ENCODE measurements around the gene USP53.
"Not testable (repeated sequence)": the region's sequence is repeated elsewhere in the genome, so short reads cannot be mapped to it uniquely, and the experiment has no call there.

USP53 gene

GRCh38 chr4:119271361-119272085, 59.0 kb downstream of the USP53 start:
- DNase-seq (ENCODE audit: low read depth in 2 of 2) = no peak

- not testable (repeated sequence) for DNase-seq (ENCODE audit: low read depth in 2 of 2)
Observed at GRCh38 chr4:119279541-119279940, 67.0 kb downstream of the USP53 start.

DNA sequence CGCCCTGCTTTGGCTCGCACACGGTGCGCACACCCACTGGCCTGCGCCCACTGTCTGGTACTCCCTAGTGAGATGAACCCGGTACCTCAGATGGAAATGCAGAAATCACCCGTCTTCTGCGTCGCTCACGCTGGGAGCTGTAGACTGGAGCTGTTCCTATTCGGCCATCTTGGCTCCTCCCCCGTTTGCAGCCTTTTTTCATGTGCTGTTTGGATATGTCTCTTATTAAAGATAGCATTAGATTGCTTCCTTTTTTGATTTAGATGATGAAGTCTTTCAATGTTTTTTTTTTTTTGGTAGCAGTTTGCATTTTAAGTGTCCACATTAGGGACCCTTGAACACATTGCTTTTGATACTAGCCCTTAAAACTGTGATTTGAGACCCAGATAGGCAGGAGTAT, 67.4 kb downstream of the USP53 start:
- not testable (repeated sequence) for DNase-seq (ENCODE audit: low read depth in 2 of 2)

DNA sequence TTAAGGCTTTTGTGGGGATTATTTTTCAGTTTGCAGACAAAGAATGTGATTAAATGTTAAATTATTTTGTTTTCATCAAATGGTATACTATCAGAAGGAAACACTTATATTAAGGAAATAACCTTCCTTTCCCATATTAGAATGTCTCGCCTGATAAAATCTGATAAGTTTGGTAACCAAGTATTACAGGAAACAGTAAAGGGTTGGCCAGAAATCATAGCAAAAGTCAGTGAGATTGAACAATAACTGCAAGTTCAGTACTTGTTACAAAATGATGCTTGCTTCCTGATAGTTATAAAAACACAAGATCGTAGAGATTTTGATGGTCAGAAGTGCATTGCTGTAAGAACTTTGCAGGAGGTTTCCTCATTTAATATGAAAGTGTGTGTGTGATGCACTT, 68.9 kb downstream of the USP53 start:
- no peak for DNase-seq (ENCODE audit: low read depth in 2 of 2)

DNA sequence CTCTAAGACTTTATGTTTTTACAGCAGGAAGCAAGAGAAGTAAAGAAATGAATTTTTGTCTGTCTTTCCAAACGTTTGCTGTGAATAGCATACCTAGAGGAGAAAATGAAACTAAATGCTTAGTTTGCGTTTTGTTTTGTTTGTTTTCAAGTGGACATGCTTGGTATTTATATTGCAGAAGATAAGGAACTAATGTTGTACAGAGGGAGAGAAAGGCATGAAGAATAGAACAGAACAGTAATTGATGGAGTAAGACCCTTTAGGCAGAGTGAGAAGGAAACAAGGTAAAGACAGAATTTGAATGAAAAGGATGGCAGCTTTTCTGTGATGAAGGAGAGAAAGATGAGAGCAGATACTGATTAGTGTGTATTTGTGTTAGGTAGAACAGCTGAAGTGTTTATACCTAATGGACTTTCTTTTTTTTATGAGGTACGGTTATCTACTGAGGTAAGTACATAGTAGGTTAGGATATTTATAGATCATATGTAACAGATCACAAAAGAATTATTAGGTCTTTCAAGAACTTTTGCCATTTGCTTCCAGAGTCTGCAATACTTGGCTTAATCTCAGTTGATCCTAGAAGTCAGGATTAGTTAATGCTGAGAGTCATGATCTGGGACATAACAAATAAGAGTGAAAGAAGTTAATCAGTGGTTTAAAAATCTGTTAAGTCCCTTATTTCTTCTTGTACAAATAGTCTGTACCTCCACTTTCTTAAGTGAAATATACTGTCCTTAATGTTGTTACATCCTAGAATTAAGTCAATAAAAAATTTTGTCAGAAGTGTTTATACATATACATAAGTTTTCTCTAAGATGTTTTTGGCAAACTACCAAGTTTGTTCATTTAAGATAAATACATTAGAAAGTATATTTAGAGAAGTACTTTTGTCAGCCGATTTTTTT, 72.6 kb downstream of the USP53 start:
- DNase-seq (ENCODE audit: low read depth in 2 of 2) = no peak

GRCh38 chr4:119286377-119287002, 74.0 kb downstream of the USP53 start:
- DNase-seq (ENCODE audit: low read depth in 2 of 2) = no peak

GRCh38 chr4:119289313-119289712, 76.8 kb downstream of the USP53 start:
- no peak for DNase-seq (ENCODE audit: low read depth in 2 of 2)

DNA sequence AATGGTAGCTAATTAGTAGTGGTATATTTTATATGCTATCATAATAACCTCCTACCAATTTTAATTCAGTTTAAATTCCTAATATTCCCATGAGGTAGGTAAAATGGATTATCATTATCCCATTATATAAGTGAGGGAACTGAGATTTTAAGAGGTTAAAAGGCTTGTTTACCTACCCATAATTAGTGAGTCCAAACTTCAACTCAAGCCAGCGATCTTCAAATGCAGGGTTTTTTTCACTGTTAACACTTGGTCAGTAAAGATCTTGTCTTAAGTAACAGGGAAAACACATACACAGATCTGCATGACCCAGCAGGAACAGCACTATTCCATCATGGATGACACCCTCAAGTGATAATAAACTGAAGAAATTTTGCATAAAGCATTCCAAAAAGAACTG, 78.1 kb downstream of the USP53 start:
- no peak for DNase-seq (ENCODE audit: low read depth in 2 of 2)

DNA sequence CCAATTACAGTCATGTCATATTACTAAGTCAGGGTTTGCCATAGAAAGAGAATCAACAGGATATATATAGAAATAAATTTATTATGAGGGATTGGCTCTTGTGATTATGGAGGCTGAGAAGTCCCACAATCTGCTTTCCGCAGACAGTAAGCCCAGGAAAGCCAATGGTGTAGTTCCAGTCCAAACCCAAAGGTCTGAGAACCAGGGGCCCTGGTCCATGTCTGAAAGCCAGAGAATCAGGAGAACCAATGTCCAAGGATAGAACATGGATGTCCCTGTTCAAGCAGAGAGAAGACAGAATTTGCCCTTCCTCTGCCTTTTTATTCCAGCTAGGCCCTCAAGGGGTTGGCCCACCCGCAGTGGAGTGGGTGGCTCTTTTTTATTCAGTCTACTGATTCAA, 83.8 kb downstream of the USP53 start:
- no peak for DNase-seq (ENCODE audit: low read depth in 2 of 2)

GRCh38 chr4:119297795-119298194, 85.3 kb downstream of the USP53 start:
- DNase-seq (ENCODE audit: low read depth in 2 of 2) = no peak

DNA sequence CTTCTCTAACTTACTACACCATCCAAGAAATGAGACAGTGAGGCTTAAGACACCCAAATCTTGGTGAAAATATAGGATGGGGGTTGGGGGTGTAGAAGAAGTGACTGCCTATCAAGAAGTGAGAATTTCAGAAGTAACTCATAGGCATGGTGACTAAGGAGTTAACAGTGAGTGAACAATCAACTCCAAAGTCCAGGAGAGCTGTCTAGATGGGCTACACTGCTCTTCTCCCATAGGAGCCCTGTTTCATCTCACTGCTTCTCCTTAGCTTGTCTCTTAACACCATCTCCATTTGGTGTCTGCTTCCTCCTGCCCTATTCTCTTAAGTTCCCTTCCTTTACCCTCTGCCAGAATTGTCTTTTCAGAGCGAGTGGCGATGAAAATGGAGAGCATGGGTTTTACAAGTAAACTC, 86.8 kb downstream of the USP53 start:
- no peak for DNase-seq (ENCODE audit: low read depth in 2 of 2)

- no peak for DNase-seq (ENCODE audit: low read depth in 2 of 2)
Observed at GRCh38 chr4:119299741-119300100, 87.2 kb downstream of the USP53 start.

DNA sequence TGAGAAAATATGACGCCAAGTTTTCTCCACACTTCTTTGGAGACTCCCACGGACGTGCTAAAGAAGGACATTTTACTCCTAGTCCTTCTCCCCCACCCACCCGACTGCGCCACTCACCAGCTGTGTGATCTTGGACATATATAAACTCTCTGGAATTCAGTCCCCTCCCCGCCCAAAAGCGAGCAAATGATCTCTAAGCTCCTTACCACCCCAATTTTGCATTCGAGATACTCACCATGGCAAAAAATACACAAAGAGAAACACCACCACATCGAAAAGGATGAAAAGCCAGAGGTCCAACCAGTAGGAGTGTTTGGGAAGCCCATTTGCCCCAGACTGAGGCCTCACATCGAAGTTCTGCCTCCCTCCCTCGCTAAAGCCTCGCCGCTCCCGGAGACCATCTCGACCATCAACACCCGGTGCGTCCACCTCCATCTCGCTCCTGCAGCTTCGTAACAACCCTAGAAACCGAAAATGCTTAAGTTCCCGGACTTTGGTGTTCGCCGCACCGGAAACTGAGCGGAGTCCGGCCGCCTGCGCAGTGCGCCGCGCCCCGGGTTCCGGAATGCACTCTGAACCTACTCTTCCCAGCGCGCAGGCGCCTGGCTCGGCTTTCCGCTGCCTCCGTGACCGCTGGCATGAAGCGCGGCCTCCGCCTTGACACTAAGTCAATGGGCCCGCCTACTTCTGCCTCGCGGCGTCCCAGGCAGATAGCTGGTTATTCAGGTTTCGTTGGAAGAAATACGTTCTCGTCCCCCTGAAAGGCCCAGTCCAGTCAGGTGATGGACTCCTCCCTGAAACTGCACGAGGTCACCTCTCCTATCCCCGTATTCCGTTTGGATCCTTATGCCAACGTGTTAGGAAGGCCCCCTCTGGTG, 87.8 kb downstream of the USP53 start:
- peak; percentile 68 to 76 for DNase-seq (ENCODE audit: low read depth in 2 of 2)

GRCh38 chr4:119302073-119302832, 89.7 kb downstream of the USP53 start:
- no peak for DNase-seq (ENCODE audit: low read depth in 2 of 2)

- no peak for DNase-seq (ENCODE audit: low read depth in 2 of 2)
Observed at GRCh38 chr4:119303587-119304305, 91.2 kb downstream of the USP53 start.

DNA sequence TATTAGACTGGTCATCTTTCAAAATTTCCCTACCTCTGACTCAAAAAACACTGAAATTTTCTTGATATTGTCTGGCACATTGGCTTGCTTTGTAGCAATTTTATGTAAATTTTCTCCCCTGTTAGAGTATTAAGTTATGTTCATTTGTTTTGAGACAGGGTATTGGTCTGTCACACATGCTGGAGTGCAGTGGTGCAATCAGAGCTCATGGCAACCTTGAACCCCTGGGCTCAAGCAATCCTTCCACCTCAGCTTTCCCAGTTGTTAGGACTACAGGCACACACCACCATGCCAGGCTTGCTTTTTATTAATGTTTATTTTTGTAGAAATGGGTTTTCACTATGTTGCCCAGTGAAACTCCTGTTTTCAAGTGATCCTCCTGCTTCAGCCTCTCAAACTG, 91.9 kb downstream of the USP53 start:
- no peak for DNase-seq (ENCODE audit: low read depth in 2 of 2)

GRCh38 chr4:119307606-119308005, 95.1 kb downstream of the USP53 start:
- DNase-seq (ENCODE audit: low read depth in 2 of 2) = no peak

GRCh38 chr4:119310826-119311225, 98.3 kb downstream of the USP53 start:
- no peak for DNase-seq (ENCODE audit: low read depth in 2 of 2)

- no peak for DNase-seq (ENCODE audit: low read depth in 2 of 2)
Observed at GRCh38 chr4:119313237-119313636, 100.7 kb downstream of the USP53 start.

GRCh38 chr4:119314356-119314755, 101.8 kb downstream of the USP53 start:
- DNase-seq (ENCODE audit: low read depth in 2 of 2) = no peak

All from stimulated activated CD4-positive, alpha-beta T cell treated with anti-CD3 and anti-CD28 coated beads, Interleukin-1b, Interleukin-23, amount 100 ng/mL, for 1 hour (primary cell).